ENCODE data around the gene TNFRSF21. TPM values are rescaled to one million over a fixed set of nuclear protein-coding genes. Genes with fewer than 3 reads are reported as not detected.

TNFRSF21 gene
- total RNA-seq, 1 experiment from 2014 or later = 47.3 TPM

GRCh38 chr6:47265971-47266370, 43.7 kb downstream of the TNFRSF21 start (continued):
- no peak for TF ChIP-seq NR1H2 (CRISPR knock-in tag; IDR thresholded peaks at IDR 0.05)
- TF ChIP-seq ATF1 (CRISPR knock-in tag; IDR thresholded peaks at IDR 0.05) = no peak

GRCh38 chr6:47264775-47265184, 44.9 kb downstream of the TNFRSF21 start:
- Mint-ChIP-seq H3K4me3 (no peak overlapping the region), H3K27ac (no peak overlapping the region), H3K27me3 (ENCODE audit: low read depth) (no peaks in the 10 kb centered on the region), H3K36me3 (peaks cover 16% of the 10 kb centered on the region), H3K4me1 (peaks cover 30% of the 10 kb centered on the region), H3K9me3 (no peaks in the 10 kb centered on the region)
- CTCF ChIA-PET = no interaction called here
- ATAC-seq (no peak), DNase-seq (ENCODE audit: low spot score) (no peak)
- POLR2A ChIA-PET = no interaction called here
- TF ChIP-seq RELA (CRISPR knock-in tag; IDR thresholded peaks at IDR 0.05; ENCODE audit: borderline replicate concordance) = no peak

- Mint-ChIP-seq H3K36me3 (peaks cover 23% of the 10 kb centered on the region), H3K4me3 (no peak overlapping the region), H3K4me1 (peaks cover 21% of the 10 kb centered on the region), H3K27ac (no peak overlapping the region), H3K27me3 (ENCODE audit: low read depth) (no peaks in the 10 kb centered on the region), H3K9me3 (no peaks in the 10 kb centered on the region)
- POLR2A ChIA-PET = no interaction called here
- TF ChIP-seq ZNF416 (CRISPR knock-in tag; IDR thresholded peaks at IDR 0.05) (no peak), MXD4 (CRISPR knock-in tag; IDR thresholded peaks at IDR 0.05; ENCODE audit: borderline replicate concordance) (no peak), AFF4 (CRISPR knock-in tag; IDR thresholded peaks at IDR 0.05; ENCODE audit: borderline replicate concordance) (no peak), USF1 (CRISPR knock-in tag; IDR thresholded peaks at IDR 0.05) (no peak), ESRRA (CRISPR knock-in tag; IDR thresholded peaks at IDR 0.05; ENCODE audit: borderline replicate concordance) (no peak), JUN (CRISPR knock-in tag; IDR thresholded peaks at IDR 0.05) (no peak), AR (CRISPR knock-in tag; IDR thresholded peaks at IDR 0.05) (no peak), SMAD4 (CRISPR knock-in tag; IDR thresholded peaks at IDR 0.05) (no peak), ATF1 (CRISPR knock-in tag; IDR thresholded peaks at IDR 0.05) (no peak), TCF7 (CRISPR knock-in tag; IDR thresholded peaks at IDR 0.05; ENCODE audit: low read depth) (no peak), CREM (CRISPR knock-in tag; IDR thresholded peaks at IDR 0.05) (no peak), NFYB (CRISPR knock-in tag; conservative IDR thresholded peaks at IDR 0.05; ENCODE audit: low read depth) (no peak), ZNF671 (CRISPR knock-in tag; IDR thresholded peaks at IDR 0.05) (no peak), CTCF (IDR thresholded peaks at IDR 0.05) (no peak), KAT7 (CRISPR knock-in tag; IDR thresholded peaks at IDR 0.05; ENCODE audit: borderline replicate concordance) (no peak), E2F1 (CRISPR knock-in tag; IDR thresholded peaks at IDR 0.05) (no peak), HMGXB4 (CRISPR knock-in tag; IDR thresholded peaks at IDR 0.05) (no peak), ETV6 (CRISPR knock-in tag; IDR thresholded peaks at IDR 0.05) (no peak), NFATC4 (CRISPR knock-in tag; IDR thresholded peaks at IDR 0.05) (no peak), ZNF396 (CRISPR knock-in tag; IDR thresholded peaks at IDR 0.05; ENCODE audit: borderline replicate concordance) (no peak)
- DNase-seq (ENCODE audit: low spot score) = no peak
- CTCF ChIA-PET = no interaction called here
- no peak for ATAC-seq
Observed at GRCh38 chr6:47263268-47263667, 46.4 kb downstream of the TNFRSF21 start.

Data from WTC11 (cell line).